Left ventricle myocardium superior (tissue), 1 donor: Measurements from ENCODE around the gene HRG. TPM values are rescaled to one million over a fixed set of nuclear protein-coding genes. Genes with fewer than 3 reads are reported as not detected.
A peak's percentile ranks its signal among the peaks of the same experiment; 100 is the strongest.
"Not testable (repeated sequence)": the region's sequence is repeated elsewhere in the genome, so short reads cannot be mapped to it uniquely, and the experiment has no call there.

Experiments
- ATAC-seq: fragments of 200-7000 bp; cut with Tn5 transposase; one replicate; pipeline ENCODE4 v1.9.1; 2020; ENCODE audit warnings: mild to moderate bottlenecking, moderate library complexity
- DNase-seq: peaks from one replicate; pipeline ENCODE4 v3.0.0-alpha.2; 2020
- intact Hi-C: fragments of 100-400 bp; cut with micrococcal nuclease; formaldehyde crosslinking; loops from one replicate; pipeline ENCODE4 v1.11.0; 2022
- total RNA-seq: library from RNA; stranded (reverse); fragmentation: NEBNext Ultra II Directional; extraction: Animal tissue kit (Norgen Biotek cat#: 25700); gene quantifications from one replicate; pipeline ENCODE4 v1.2.1, GENCODE V29; 2021
- donor health status: DM: no; HTN: yes; CAD: no; lungs with severe emphysema.

Gene HRG
- total RNA-seq, 1 donor from 2014 or later: not detected

DNA sequence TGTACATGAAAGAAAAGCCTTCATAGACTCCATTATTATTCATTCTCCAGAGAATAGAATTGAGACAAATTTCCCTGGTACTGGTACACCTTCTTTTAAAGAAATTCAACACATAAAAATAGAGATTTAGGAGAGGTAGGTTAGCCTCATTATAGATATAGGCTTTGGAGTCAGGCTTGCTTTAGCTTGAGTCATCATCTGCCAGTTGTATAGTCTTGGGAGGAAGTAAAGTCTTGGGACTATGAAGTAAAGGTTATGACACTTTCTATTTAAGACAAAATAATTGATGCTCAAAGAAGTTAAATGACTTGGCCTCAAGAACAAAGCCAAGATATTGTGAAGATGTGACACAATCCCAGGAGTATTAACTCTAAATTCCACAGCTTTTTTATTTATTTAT, 4.3 kb downstream of the HRG start:
- intact Hi-C loops: no loop called here
- DNase-seq (no peak), ATAC-seq (no peak)

DNA sequence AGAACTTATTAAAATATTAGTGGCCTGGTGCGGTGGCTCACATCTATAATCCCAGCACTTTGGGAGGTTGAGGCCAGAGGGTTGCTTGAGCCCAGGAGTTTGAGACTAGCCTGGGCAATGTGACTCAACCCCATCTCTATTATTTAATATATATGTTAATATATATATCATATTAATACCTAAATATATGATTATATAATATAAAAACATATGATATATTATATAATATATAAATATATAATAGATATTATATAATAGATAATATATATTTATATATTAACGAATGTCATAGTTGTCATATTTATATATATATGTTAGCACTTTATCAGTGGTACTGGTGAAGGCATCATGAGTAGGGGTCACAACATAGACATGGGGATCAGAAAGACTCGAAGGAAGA, 5.2 kb downstream of the HRG start:
- intact Hi-C loops: no loop called here
- no peak for ATAC-seq
- DNase-seq: no peak

DNA sequence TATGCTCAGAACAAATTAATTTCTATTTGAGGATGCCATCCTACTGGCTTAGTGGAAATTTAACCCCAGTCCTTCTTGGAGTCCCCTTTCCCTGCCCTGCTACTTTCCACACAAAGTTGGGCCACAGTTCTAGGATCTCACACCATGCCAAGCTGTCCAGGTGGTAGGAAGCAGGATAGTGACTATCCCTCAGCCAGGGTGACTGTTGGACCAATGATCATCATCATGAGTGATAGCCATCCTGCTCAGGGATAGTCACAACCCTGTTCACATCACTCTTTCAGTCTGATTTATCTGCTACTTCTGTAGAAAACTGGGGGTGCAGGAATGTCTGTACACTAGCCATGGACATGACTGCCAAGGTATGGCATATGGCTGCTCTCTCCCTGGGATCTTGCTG, 12.8 kb downstream of the HRG start:
- no peak for DNase-seq
- intact Hi-C loops: no loop called here
- no peak for ATAC-seq

DNA sequence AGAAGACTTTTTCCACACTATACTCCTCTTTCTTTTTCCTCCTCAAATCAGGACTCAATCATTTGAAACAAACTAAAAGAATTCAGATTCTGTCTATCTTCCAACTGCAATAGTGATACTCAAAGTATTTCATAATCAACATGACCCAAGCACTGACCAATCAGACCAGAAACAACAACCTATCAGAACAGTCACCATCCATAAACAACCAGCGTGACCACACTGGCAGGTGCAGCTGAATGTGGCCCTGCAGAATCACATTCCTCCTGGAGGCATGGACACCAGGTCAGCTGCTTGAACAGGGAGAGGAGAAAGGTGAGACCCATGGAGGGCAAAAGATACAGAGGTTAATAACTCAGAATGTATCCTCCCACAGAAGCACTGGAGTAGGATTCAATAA, 13.3 kb downstream of the HRG start:
- intact Hi-C loops: no loop called here
- ATAC-seq (no peak), DNase-seq (no peak)

DNA sequence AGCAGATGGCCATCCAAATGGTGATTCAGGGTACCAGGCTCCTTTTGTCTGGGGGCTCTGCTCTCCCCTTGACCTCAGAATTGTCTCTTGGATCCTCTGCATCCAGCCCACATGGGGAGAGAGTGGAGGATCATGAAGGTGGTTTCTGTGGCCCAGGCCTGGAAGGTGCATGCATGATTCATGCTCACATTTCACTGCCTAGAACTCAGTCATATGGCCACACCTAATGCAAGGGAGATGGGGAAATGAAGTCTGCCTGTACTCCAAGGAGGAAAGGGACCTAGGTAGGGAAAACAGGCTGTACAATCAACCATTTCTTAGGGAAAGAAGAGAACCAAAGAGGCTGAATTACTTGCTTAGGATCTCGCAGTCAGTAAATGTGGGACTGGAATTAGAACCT, 15.1 kb downstream of the HRG start:
- no peak for ATAC-seq
- intact Hi-C loops: no loop called here
- DNase-seq: no peak

DNA sequence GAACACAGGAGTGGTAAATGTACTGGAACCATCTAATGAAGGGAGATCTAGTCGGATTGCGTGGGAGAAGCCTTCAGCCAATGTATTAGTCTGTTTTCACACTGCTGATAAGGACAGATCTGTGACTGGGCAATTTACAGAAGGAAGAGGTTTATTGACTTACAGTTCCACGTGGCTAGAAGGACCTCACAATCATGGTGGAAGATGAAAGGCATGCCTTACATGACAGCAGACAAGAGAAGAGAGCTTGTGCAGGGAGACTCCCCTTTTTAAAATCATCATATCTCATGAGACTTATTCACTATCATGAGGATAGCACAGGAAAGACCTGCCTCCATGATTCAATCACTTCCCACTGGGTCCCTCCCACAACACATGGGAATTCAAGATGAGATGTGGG, 17.0 kb downstream of the HRG start:
- ATAC-seq (no peak), DNase-seq (no peak)

DNA sequence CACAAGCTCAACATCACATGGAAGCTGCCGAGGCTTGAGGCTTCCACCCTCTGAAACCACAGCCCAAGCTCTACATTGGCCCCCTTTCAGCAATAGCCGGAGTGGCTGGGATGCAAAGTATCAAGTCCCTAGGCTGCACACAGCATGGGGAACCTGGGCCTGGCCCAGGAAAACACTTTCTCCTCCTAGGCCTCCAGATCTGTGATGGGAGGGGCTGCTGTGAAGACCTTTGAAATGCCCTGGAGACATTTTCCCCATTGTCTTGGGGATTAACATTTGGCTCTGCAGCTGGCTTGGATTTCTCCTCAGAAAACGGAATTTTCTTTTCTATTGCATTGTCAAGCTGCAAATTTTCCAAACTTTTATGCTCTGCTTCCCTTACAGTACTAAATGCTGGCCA, 18.2 kb downstream of the HRG start:
- intact Hi-C loops: no loop called here
- DNase-seq (no peak), ATAC-seq (no peak)

More for the DNA sequence above, 17.0 kb downstream of the HRG start:
- intact Hi-C loops: no loop called here

DNA sequence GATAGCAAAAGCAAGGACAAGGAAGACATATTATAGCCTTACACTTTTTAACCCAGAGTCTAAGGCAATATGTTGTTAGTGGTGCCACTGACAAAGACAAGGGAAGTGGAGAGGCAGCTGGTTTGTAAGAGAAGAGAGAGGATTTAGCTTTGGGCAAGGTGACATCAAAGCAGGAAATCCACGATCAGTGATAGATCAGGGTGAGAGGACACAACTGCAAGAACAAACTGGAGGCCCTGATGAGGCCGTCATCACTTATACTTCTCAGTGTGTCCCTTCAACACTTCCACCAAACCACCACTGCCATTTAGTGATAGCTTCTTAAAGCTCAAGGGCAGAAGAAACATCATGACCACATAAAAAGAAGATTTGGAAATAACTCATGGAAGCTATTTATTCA, 20.7 kb downstream of the HRG start:
- DNase-seq, ATAC-seq, intact Hi-C loops: not testable (repeated sequence)

DNA sequence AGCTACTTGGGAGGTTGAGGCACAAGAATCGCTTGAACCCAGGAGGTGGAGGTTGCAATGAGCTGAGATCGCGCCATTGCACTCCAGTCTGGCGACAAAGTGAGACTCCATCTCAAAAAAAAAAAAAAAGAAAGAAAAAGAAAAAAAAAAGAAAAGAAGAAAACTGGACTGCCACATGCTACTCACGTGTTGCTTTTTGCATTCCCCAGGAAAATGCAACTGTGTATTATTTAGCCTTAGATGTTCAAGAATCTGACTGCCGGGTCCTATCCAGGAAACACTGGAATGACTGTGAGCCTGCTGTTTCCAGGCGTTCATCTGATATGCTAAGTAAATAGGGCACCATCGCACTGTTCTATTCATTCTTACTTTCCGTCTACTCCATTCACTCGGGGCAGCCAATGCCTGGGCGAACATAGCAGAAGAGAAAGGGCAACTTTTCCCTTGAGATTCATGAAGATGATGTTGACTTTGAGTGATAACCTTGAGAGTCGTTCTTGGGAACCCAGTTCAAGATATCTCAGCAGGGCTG, 21.4 kb downstream of the HRG start:
- no peak for DNase-seq
- intact Hi-C loops: no loop called here
- ATAC-seq: no peak

DNA sequence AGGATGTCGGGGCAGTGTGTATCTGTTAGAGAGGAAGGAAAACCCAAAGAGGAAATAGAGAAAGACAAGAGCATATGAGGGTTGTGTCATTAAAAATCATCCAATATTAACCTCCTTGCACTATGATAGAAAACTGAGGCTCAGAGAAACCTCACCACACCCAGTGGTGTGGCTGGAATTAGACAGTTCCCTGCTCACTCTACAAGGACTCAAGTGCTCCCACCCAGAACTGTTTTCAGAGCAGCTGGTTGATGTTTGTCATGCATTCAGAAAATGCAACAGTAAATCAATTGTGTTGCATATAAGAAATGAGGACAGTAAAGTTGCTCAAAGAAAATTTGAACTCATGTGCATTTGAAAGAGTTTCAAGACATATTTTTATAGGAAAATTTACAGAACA, 24.5 kb downstream of the HRG start:
- DNase-seq, ATAC-seq, intact Hi-C loops: not testable (repeated sequence)

DNA sequence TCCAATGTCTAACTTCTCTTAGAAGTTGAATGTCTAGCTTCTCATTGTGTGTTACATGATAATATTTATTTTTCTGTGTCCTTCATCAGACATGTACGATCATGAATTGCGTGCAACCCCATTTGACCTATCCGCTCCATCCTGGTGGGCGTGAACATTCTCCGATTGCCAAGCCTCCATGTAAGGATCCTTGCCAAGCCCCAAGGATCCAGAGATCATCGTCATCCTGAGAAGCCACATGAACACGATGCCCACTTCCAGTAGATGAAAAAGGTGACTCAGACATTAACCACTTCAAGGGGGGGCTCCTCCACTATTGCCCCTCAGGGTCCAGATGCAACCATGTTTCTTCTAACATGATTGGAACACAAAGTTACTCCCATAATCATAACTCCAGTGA, 25.9 kb downstream of the HRG start:
- intact Hi-C loops: no loop called here
- ATAC-seq (no peak), DNase-seq (no peak)

DNA sequence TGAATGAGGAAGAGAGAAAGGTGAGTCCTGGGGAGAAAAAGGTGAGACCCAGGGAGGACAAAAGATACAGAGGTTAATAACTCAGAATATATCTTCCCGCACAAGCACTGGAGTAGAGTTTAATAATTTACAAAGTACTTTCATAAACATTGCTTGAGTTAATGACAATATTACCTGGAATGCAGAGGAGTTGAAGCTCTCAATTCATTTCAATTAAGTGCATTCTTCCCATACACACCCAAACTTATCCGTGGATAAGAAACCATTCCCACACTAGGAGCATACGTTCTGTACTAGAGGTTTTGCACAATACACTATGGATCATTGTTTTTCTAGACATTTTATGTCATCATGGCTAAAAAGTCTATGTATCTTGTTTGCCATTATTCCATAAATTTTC, 28.0 kb downstream of the HRG start:
- intact Hi-C loops: no loop called here
- DNase-seq: no peak
- no peak for ATAC-seq

DNA sequence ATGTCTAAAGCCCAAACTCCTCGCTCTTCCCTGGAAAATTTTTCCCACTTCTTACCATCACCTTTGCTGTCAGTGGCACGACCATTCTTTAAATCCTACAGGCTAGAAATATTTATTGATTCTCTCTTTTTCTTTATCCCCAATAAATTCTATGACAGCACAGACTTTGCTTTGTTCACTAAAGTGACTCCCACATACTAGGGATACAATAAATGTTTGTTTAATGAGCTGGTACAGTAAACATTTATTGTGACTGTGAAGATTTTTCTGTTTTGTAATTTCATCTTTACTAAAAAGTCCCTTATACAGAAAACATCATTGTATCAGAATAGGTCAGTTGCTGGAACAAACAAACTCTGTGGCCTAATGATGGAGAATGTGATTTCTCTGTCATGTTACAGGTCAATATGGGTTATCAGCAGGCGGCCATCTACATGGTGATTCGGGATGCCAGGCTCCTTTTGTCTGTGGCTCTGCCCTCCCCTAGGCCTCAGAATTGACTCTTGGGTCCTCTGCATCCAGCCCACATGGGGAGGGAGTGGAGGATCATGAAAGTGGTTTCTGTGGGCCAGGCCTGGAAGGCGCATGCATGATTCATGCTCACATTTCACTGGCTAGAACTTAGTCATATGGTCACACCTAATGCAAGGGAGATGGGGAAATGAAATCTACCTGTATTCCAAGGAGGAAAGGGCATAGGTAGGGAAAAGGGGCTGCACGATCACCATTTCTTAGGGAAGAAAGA, 28.6 kb downstream of the HRG start:
- ATAC-seq (no peak), DNase-seq (no peak)
- intact Hi-C loops: no loop called here

DNA sequence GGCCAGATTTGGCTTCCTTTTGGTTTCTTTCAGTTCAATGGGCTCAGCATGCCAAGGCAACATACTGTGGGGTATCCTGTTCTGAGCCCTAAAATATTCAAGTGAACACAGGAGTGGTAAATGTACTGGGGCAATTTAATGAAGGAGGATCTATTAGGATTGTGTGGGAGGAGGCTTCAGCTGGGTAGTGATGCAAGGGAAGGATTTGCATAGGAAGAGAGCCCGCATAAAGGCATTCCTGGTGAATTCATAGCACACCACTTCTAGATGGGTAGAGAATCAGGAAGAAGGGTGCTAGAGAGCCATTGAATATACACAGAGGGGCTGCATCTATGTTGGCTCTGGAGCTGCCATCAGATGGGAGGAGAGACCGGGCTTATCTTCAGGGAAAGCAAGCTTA, 30.7 kb downstream of the HRG start:
- intact Hi-C loops: no loop called here
- DNase-seq: no peak
- no peak for ATAC-seq

DNA sequence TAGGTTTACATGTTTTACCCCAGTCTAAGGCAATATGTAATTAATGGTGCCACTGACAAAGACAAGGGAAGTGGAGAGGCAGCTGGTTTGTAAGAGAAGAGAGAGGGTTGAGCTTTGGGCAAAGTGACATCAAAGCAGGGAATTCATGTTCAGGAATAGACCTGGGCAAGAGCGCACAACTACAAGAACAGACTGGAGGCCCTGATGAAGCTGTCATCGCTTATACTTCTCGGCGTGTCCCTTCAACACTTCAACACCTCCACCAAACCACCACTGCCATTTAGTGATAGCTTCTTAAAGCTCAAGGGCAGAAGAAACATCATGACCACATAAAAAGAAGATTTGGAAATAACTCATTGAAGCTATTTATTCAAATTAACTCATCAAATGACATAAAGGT, 31.7 kb downstream of the HRG start:
- DNase-seq (no peak), ATAC-seq (peak; percentile 96)
- intact Hi-C loops: no loop called here

DNA sequence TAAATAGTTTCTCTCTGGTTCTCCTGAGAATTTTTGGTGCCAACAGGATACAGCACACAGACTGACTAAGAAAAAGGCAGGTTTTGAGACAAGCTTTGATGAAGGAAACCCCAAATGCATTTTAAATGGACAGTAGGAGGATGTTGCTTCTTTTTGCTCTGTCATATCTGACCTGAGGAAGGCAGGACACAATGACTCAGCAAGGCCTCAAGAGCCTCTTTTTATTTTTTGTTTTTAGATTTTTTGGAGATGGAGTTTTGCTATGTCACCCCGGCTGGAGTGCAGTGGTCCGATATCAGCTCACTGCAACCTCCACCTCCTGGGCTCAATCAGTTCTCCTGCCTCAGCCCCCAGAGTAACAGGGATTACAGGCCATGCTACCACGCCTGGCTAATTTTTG, 34.5 kb downstream of the HRG start:
- no peak for DNase-seq
- no peak for ATAC-seq

DNA sequence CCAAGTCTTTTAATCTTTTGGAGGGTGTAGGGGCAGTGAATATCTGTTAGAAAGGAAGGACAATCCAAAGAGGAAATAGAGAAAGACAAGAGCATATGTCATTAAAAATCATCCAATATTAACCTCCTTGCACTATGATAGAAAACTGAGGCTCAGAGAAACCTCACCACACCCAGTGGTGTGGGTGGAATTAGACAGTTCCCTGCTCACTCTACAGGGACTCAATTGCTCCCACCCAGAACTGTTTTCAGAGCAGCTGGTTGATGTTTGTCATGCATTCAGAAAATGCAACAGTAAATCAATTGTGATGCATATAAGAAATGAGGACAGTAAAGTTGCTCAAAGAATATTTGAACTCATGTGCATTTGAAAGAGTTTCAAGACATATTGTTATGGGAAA, 36.6 kb downstream of the HRG start:
- ATAC-seq, intact Hi-C loops, DNase-seq: not testable (repeated sequence)

More for the DNA sequence above, 34.5 kb downstream of the HRG start:
- intact Hi-C loops: no loop called here

DNA sequence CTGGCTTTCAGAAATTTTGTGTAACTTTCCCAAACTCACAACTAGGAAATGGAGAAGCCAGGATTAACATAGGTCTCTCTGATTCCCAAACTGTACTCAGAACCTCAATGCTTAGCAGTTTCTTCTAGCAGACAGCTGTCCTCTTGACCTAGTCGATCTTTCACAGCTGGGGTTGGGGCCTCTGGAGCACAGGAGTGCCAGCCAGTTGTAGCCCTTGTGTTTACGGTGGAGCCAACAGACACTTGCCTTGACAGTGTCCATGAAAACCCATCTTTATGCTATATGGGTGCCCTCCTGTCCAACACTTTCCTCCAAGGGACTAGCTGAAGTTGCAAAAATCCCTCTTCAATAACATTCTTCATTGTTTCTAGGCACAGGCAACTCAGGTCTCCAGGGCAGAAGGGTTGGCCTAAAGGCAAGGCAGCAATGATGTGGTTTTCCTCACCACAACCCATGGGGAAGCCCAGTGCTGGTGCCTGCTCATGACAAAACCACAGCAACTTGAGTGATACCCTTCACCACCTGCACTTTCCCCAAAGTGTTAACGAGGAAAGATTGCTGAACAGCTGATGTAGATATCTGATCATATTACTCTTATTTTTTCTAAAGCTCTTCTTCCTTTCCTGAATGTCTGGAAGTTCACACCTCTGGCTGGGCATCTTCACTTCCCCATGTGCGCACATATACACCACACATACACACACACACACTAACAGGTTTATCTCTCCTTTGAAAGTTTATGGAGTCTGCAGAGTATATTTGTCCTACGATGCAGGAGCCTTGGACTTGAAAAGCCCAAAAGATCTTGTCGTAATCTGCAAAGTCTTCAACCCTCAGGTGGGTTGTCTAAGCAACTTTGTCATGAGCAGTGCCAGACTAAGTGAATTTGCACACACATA, 40.3 kb downstream of the HRG start:
- intact Hi-C loops: no loop called here
- ATAC-seq (no peak), DNase-seq (no peak)

DNA sequence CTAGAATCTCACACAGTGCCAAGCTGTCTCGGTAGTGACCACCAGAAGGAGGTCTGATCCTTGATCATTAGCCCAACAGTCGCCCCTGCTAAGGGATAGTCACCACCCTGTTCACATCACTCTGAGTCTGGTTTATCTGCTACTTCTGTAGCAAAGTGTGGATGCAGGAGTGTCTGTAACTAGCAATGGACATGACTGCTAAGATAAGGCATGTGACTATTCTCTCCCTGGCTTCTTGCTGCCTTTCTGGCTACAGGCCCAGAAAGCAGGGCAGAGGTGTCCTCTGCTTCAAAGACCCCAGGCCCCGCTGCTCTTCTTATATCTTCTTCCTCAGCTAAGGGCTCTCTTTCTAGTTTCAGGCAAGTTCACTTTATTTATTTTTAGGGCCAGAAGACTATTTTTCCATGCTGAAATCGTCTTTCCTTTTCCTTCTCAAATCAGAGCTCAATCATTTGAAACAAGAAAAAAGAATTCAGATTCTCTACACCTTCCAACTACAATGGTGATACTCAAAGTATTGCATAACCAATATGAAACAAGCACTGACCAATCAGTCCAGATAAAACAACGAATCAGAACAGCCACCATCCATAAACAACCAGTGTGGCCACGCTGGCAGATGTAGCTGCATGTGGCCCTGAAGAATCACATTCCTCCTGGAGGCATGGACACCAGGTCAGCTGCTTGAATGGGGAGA, 43.3 kb downstream of the HRG start:
- intact Hi-C loops: no loop called here
- peak; percentile 82 for ATAC-seq
- no peak for DNase-seq

DNA sequence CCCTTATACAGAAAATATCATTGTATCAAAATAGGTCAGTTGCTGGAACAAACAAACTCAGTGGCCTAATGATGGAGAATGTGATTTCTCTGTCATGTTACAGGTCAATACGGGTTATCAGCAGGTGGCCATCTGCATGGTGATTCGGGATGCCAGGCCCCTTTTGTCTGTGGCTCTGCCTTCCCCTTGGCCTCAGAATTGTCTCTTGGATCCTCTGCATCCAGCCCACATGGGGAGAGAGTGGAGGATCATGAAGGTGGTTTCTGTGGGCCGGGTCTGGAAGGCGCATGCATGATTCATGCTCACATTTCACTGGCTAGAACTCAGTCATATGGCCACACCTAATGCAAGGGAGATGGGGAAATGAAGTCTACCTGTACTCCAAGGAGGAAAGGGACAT, 44.9 kb downstream of the HRG start:
- ATAC-seq, DNase-seq, intact Hi-C loops: not testable (repeated sequence)
